HUES48 (cell line): ENCODE data around the gene GTF3C1.

ENCODE experiments used
- H3K27ac ChIP-seq: one replicate; pipeline ENCODE4 v1.7.0; 2013; ENCODE audit warnings: low read depth, low read length, inconsistent platforms
- H3K27me3 ChIP-seq: 2 replicates; pipeline ENCODE4 v1.6.1; 2013; ENCODE audit warnings: mild to moderate bottlenecking, low read length; ENCODE audit not compliant: control insufficient read depth, insufficient read depth
- H3K36me3 ChIP-seq: 2 replicates; pipeline ENCODE4 v1.6.1; 2013; ENCODE audit warnings: low read length; ENCODE audit not compliant: control insufficient read depth, insufficient read depth
- H3K4me1 ChIP-seq: 2 replicates; pipeline ENCODE4 v1.6.1; 2013; ENCODE audit warnings: mild to moderate bottlenecking, low read length; ENCODE audit not compliant: control insufficient read depth, insufficient read depth
- H3K4me3 ChIP-seq: 2 replicates; pipeline ENCODE4 v1.5.1; 2013; ENCODE audit warnings: mild to moderate bottlenecking, low read depth, low read length
- H3K9ac ChIP-seq: 2 replicates; pipeline ENCODE4 v1.6.1; 2013; ENCODE audit warnings: mild to moderate bottlenecking, low read depth, low read length, moderate library complexity
- H3K9me3 ChIP-seq: 2 replicates; pipeline ENCODE4 v1.6.1; 2013; ENCODE audit warnings: low read length; ENCODE audit not compliant: control insufficient read depth, insufficient read depth

Gene GTF3C1

GRCh38 chr16:27538528-27538927 lies 11.2 kb downstream of the GTF3C1 start:
- H3K4me1 ChIP-seq, result no peaks in the 10 kb centered on the region
- H3K27ac ChIP-seq, result no peak overlapping the region
- no peaks in the 10 kb centered on the region for H3K27me3 ChIP-seq
- H3K9ac ChIP-seq, result no peak overlapping the region
- no peak overlapping the region for H3K4me3 ChIP-seq
- H3K36me3 ChIP-seq, result peaks cover 97% of the 10 kb centered on the region
- no peaks in the 10 kb centered on the region for H3K9me3 ChIP-seq

- peaks cover 97% of the 10 kb centered on the region for H3K36me3 ChIP-seq
- no peak overlapping the region for H3K9ac ChIP-seq
- H3K27ac ChIP-seq, result no peak overlapping the region
- H3K4me1 ChIP-seq, result no peaks in the 10 kb centered on the region
- no peaks in the 10 kb centered on the region for H3K27me3 ChIP-seq
- no peaks in the 10 kb centered on the region for H3K9me3 ChIP-seq
- no peak overlapping the region for H3K4me3 ChIP-seq
Observed at GRCh38 chr16:27534256-27534655, 15.5 kb downstream of the GTF3C1 start.

GRCh38 chr16:27531826-27532800 lies 17.6 kb downstream of the GTF3C1 start:
- Histone ChIP-seq H3K4me1 (no peaks in the 10 kb centered on the region), H3K9ac (no peak overlapping the region), H3K4me3 (no peak overlapping the region), H3K27me3 (no peaks in the 10 kb centered on the region), H3K36me3 (peaks cover 97% of the 10 kb centered on the region), H3K27ac (no peak overlapping the region), H3K9me3 (no peaks in the 10 kb centered on the region)

- Histone ChIP-seq H3K9ac (no peak overlapping the region), H3K4me3 (no peak overlapping the region), H3K27me3 (no peaks in the 10 kb centered on the region), H3K9me3 (no peaks in the 10 kb centered on the region), H3K27ac (no peak overlapping the region), H3K36me3 (peaks cover 97% of the 10 kb centered on the region), H3K4me1 (no peaks in the 10 kb centered on the region)
Observed at GRCh38 chr16:27531186-27531585, 18.5 kb downstream of the GTF3C1 start.

- no peak overlapping the region for H3K27ac ChIP-seq
- H3K9ac ChIP-seq, result no peak overlapping the region
- no peaks in the 10 kb centered on the region for H3K27me3 ChIP-seq
- peaks cover 97% of the 10 kb centered on the region for H3K36me3 ChIP-seq
- H3K4me3 ChIP-seq, result no peak overlapping the region
- no peaks in the 10 kb centered on the region for H3K4me1 ChIP-seq
- H3K9me3 ChIP-seq, result no peaks in the 10 kb centered on the region
Observed at GRCh38 chr16:27529962-27530361, 19.8 kb downstream of the GTF3C1 start.

- no peak overlapping the region for H3K9ac ChIP-seq
- H3K27me3 ChIP-seq, result no peaks in the 10 kb centered on the region
- no peaks in the 10 kb centered on the region for H3K9me3 ChIP-seq
- H3K27ac ChIP-seq, result no peak overlapping the region
- H3K4me1 ChIP-seq, result no peaks in the 10 kb centered on the region
- H3K36me3 ChIP-seq, result peaks cover 98% of the 10 kb centered on the region
- H3K4me3 ChIP-seq, result no peak overlapping the region
Observed at GRCh38 chr16:27528294-27528693, 21.4 kb downstream of the GTF3C1 start.

- peaks cover 95% of the 10 kb centered on the region for H3K36me3 ChIP-seq
- no peak overlapping the region for H3K27ac ChIP-seq
- H3K4me1 ChIP-seq, result no peaks in the 10 kb centered on the region
- H3K9me3 ChIP-seq, result no peaks in the 10 kb centered on the region
- no peaks in the 10 kb centered on the region for H3K27me3 ChIP-seq
- H3K9ac ChIP-seq, result no peak overlapping the region
- no peak overlapping the region for H3K4me3 ChIP-seq
Observed at GRCh38 chr16:27526180-27526579, 23.5 kb downstream of the GTF3C1 start.

GRCh38 chr16:27522173-27522707 lies 27.5 kb downstream of the GTF3C1 start:
- Histone ChIP-seq H3K9me3 (no peaks in the 10 kb centered on the region), H3K27me3 (no peaks in the 10 kb centered on the region), H3K4me1 (no peaks in the 10 kb centered on the region), H3K9ac (no peak overlapping the region), H3K27ac (no peak overlapping the region), H3K4me3 (no peak overlapping the region), H3K36me3 (peaks cover 84% of the 10 kb centered on the region)

GRCh38 chr16:27520982-27521673 lies 28.6 kb downstream of the GTF3C1 start:
- no peak overlapping the region for H3K27ac ChIP-seq
- H3K36me3 ChIP-seq, result peaks cover 76% of the 10 kb centered on the region
- no peaks in the 10 kb centered on the region for H3K27me3 ChIP-seq
- H3K4me3 ChIP-seq, result no peak overlapping the region
- H3K9me3 ChIP-seq, result no peaks in the 10 kb centered on the region
- H3K9ac ChIP-seq, result no peak overlapping the region
- H3K4me1 ChIP-seq, result no peaks in the 10 kb centered on the region

GRCh38 chr16:27518226-27518625 lies 31.5 kb downstream of the GTF3C1 start:
- H3K4me1 ChIP-seq, result no peaks in the 10 kb centered on the region
- no peaks in the 10 kb centered on the region for H3K27me3 ChIP-seq
- no peak overlapping the region for H3K27ac ChIP-seq
- H3K4me3 ChIP-seq, result no peak overlapping the region
- H3K36me3 ChIP-seq, result peaks cover 59% of the 10 kb centered on the region
- no peak overlapping the region for H3K9ac ChIP-seq
- H3K9me3 ChIP-seq, result no peaks in the 10 kb centered on the region

- no peaks in the 10 kb centered on the region for H3K4me1 ChIP-seq
- H3K27me3 ChIP-seq, result no peaks in the 10 kb centered on the region
- no peak overlapping the region for H3K9ac ChIP-seq
- H3K9me3 ChIP-seq, result no peaks in the 10 kb centered on the region
- no peak overlapping the region for H3K4me3 ChIP-seq
- H3K36me3 ChIP-seq, result peaks cover 59% of the 10 kb centered on the region
- no peak overlapping the region for H3K27ac ChIP-seq
Observed at GRCh38 chr16:27517664-27518063, 32.0 kb downstream of the GTF3C1 start.
